Rectal smooth muscle tissue (tissue), 1 donor: ENCODE measurements around the gene MGAT4C.

ENCODE experiments used
- H3K27ac ChIP-seq: one replicate; pipeline ENCODE4 v1.7.0; 2013; ENCODE audit warnings: low read depth, low read length, inconsistent platforms
- H3K27me3 ChIP-seq: one replicate; pipeline ENCODE4 v1.7.0; 2013; ENCODE audit warnings: low read length; ENCODE audit not compliant: control insufficient read depth, insufficient read depth
- H3K36me3 ChIP-seq: one replicate; pipeline ENCODE4 v1.7.0; 2013; ENCODE audit warnings: low read length; ENCODE audit not compliant: control insufficient read depth, insufficient read depth
- H3K4me1 ChIP-seq: one replicate; pipeline ENCODE4 v1.7.0; 2013; ENCODE audit warnings: low read length; ENCODE audit not compliant: control insufficient read depth, insufficient read depth
- H3K4me3 ChIP-seq: one replicate; pipeline ENCODE4 v1.7.0; 2013; ENCODE audit warnings: low read length
- H3K9ac ChIP-seq: one replicate; pipeline ENCODE4 v1.7.0; 2013; ENCODE audit warnings: low read length

The MGAT4C gene

DNA sequence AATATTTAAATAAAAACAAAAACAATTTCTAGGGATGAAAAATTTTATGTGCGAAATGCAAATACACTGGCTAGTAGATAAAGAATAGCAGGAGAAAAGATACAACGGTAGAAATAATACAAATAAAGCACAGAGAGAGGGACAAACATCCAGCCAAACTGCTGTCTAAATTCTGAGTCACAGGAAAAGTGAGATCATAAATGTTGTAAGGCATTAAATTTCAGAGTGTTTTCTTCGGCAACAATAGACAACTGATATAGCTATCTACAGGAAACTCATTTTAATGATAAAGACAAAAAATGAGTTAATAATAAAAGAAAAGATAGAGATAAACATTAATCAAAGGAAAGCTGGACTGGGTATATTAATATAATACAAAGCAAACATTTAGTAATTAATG, 259.9 kb downstream of the MGAT4C start:
- H3K4me3 ChIP-seq = no peak overlapping the region
- no peaks in the 10 kb centered on the region for H3K27me3 ChIP-seq
- H3K4me1 ChIP-seq = no peaks in the 10 kb centered on the region
- no peak overlapping the region for H3K27ac ChIP-seq
- no peak overlapping the region for H3K9ac ChIP-seq
- no peaks in the 10 kb centered on the region for H3K36me3 ChIP-seq

- no peak overlapping the region for H3K27ac ChIP-seq
- H3K9ac ChIP-seq = no peak overlapping the region
- H3K36me3 ChIP-seq = no peaks in the 10 kb centered on the region
- H3K4me1 ChIP-seq = no peaks in the 10 kb centered on the region
- H3K27me3 ChIP-seq = no peaks in the 10 kb centered on the region
- no peak overlapping the region for H3K4me3 ChIP-seq
These were observed 262.4 kb downstream of the MGAT4C start for GRCh38 chr12:85993746-85994145.

- Histone ChIP-seq H3K27ac (no peak overlapping the region), H3K27me3 (no peaks in the 10 kb centered on the region), H3K4me3 (no peak overlapping the region), H3K9ac (no peak overlapping the region), H3K4me1 (no peaks in the 10 kb centered on the region), H3K36me3 (no peaks in the 10 kb centered on the region)
These were observed 270.2 kb downstream of the MGAT4C start for GRCh38 chr12:85985996-85986395.

GRCh38 chr12:85983601-85984000, 272.6 kb downstream of the MGAT4C start:
- no peaks in the 10 kb centered on the region for H3K27me3 ChIP-seq
- no peak overlapping the region for H3K4me3 ChIP-seq
- H3K27ac ChIP-seq = no peak overlapping the region
- no peaks in the 10 kb centered on the region for H3K36me3 ChIP-seq
- H3K9ac ChIP-seq = no peak overlapping the region
- no peaks in the 10 kb centered on the region for H3K4me1 ChIP-seq

DNA sequence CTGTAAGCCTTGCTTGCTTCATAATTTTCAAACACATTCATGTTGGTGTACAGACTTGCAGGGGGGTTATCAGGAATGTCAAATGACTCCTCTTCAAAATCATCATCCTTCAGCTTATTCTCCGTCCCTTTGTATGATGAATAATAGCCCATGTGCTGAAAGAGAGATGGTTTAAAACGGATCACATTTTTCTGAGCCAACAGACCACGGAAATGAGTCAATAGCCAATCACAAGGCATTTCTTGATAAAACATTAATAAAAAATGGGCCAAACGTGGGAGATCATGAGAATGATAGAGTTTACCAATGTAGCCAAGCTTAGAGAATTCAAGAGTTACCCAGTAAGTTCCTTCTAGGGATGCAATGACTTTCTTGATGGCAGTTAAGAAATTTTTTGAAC, 276.6 kb downstream of the MGAT4C start:
- Histone ChIP-seq H3K4me1 (no peaks in the 10 kb centered on the region), H3K9ac (no peak overlapping the region), H3K27me3 (no peaks in the 10 kb centered on the region), H3K36me3 (no peaks in the 10 kb centered on the region), H3K4me3 (no peak overlapping the region), H3K27ac (no peak overlapping the region)

GRCh38 chr12:85975716-85976115, 280.5 kb downstream of the MGAT4C start:
- Histone ChIP-seq H3K4me1 (no peaks in the 10 kb centered on the region), H3K9ac (no peak overlapping the region), H3K4me3 (no peak overlapping the region), H3K27ac (no peak overlapping the region), H3K36me3 (no peaks in the 10 kb centered on the region), H3K27me3 (no peaks in the 10 kb centered on the region)

DNA sequence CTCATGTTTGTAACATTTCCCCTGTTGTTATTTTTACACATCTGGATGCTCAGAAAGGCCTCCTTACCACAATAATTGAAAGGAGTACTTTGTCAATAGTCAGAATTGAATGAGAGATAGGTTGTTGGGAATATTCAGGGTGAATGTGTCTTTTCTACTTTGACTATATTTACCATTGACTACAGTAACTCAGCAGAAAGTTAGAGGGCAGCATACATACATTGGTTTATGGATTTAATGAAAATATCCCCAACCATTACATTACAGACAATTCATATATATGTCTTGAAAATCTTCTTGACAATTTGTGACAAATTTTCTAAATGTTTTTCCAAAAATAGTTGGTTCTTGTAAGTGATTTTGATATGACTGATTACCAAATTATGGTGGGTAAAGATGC, 284.4 kb downstream of the MGAT4C start:
- Histone ChIP-seq H3K36me3 (no peaks in the 10 kb centered on the region), H3K4me3 (no peak overlapping the region), H3K27ac (no peak overlapping the region), H3K9ac (no peak overlapping the region), H3K27me3 (no peaks in the 10 kb centered on the region), H3K4me1 (no peaks in the 10 kb centered on the region)

- no peaks in the 10 kb centered on the region for H3K4me1 ChIP-seq
- no peaks in the 10 kb centered on the region for H3K27me3 ChIP-seq
- H3K36me3 ChIP-seq = no peaks in the 10 kb centered on the region
- H3K4me3 ChIP-seq = no peak overlapping the region
- no peak overlapping the region for H3K9ac ChIP-seq
- H3K27ac ChIP-seq = no peak overlapping the region
These were observed 287.6 kb downstream of the MGAT4C start for GRCh38 chr12:85968606-85969005.

GRCh38 chr12:85963326-85963725, 292.9 kb downstream of the MGAT4C start:
- no peak overlapping the region for H3K9ac ChIP-seq
- no peaks in the 10 kb centered on the region for H3K27me3 ChIP-seq
- no peaks in the 10 kb centered on the region for H3K36me3 ChIP-seq
- no peak overlapping the region for H3K27ac ChIP-seq
- H3K4me1 ChIP-seq = no peaks in the 10 kb centered on the region
- no peak overlapping the region for H3K4me3 ChIP-seq

GRCh38 chr12:85956081-85956480, 300.1 kb downstream of the MGAT4C start:
- Histone ChIP-seq H3K36me3 (no peaks in the 10 kb centered on the region), H3K4me3 (no peak overlapping the region), H3K27me3 (no peaks in the 10 kb centered on the region), H3K9ac (no peak overlapping the region), H3K4me1 (no peaks in the 10 kb centered on the region), H3K27ac (no peak overlapping the region)

- Histone ChIP-seq H3K9ac (no peak overlapping the region), H3K4me3 (no peak overlapping the region), H3K4me1 (no peaks in the 10 kb centered on the region), H3K27ac (no peak overlapping the region), H3K36me3 (no peaks in the 10 kb centered on the region), H3K27me3 (no peaks in the 10 kb centered on the region)
These were observed 301.1 kb downstream of the MGAT4C start for GRCh38 chr12:85955127-85955526.

DNA sequence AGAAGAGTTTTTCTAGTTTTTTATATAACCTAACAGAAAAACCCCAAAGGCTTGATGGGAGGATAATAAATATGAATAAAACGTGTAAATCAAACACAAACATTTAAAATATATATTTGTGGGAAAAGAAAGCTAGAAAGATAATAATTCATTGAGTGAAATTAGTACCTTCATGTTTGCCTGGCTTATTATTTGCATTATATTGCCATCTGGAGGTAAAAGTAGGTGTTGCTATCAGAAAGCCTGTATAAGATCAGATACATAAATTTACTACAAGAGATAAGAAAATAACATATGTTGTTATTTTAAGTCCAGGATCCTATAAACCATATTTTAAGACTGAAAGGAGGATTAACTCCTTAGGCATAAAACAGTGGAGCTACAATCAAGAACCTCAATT, 304.4 kb downstream of the MGAT4C start:
- Histone ChIP-seq H3K36me3 (no peaks in the 10 kb centered on the region), H3K27ac (no peak overlapping the region), H3K4me1 (no peaks in the 10 kb centered on the region), H3K9ac (no peak overlapping the region), H3K27me3 (no peaks in the 10 kb centered on the region), H3K4me3 (no peak overlapping the region)

DNA sequence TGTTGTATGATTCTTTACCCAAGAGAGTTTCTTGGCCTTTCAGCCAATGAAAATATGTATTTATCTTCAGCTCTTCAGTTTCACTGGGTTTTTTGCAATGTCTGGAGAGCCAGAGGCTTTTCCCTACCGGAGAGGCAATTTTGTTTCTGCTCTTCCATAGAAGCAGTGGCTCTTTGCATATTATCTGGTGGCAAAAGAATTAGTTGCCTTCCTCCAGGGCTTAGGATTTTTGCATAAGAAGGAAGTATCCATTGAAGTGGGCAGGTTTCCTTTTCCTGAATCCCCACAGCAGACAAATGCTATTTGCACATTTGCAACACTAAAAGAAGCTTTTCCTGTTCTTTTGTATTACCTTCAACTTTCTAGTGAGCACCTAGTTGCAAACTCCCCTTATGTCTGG, 306.9 kb downstream of the MGAT4C start:
- Histone ChIP-seq H3K27ac (no peak overlapping the region), H3K27me3 (no peaks in the 10 kb centered on the region), H3K36me3 (no peaks in the 10 kb centered on the region), H3K9ac (no peak overlapping the region), H3K4me1 (no peaks in the 10 kb centered on the region), H3K4me3 (no peak overlapping the region)

DNA sequence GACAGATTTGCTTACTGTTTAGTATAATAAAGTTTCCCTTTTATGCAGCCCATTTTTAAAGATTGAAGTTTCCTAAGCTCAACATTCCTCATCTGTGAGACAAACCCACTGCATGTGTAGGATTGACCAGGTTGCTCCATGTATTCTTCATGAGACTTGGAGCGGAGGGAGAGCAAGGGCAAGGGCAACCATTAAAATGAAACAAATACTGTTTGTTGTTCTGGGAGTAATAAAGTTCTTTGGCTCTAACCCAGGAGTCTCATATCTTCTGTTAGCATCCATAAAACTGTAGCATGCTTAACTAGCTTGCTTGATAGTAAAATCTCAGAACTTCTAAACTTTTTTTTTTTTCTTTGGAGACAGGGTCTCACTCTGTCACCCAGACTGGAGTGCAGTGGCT, 307.9 kb downstream of the MGAT4C start:
- H3K36me3 ChIP-seq = no peaks in the 10 kb centered on the region
- no peak overlapping the region for H3K4me3 ChIP-seq
- no peaks in the 10 kb centered on the region for H3K27me3 ChIP-seq
- no peak overlapping the region for H3K27ac ChIP-seq
- no peak overlapping the region for H3K9ac ChIP-seq
- H3K4me1 ChIP-seq = no peaks in the 10 kb centered on the region
